CD4-positive, alpha-beta T cell treated with Interferon gamma for 1 hour (primary cell): ENCODE data around the gene CHADL.
"Not testable (repeated sequence)": the region's sequence is repeated elsewhere in the genome, so short reads cannot be mapped to it uniquely, and the experiment has no call there.

Source experiments
- DNase-seq: peaks from one replicate; pipeline ENCODE4 v3.0.0-alpha.2; 2020

The CHADL gene

GRCh38 chr22:41240377-41241132 is at the start of gene CHADL:
TSS of gene CHADL (minus strand) at chr22:41240931. CDS start at chr22:41240881, 50 bp downstream.
- DNase-seq = no peak

DNA sequence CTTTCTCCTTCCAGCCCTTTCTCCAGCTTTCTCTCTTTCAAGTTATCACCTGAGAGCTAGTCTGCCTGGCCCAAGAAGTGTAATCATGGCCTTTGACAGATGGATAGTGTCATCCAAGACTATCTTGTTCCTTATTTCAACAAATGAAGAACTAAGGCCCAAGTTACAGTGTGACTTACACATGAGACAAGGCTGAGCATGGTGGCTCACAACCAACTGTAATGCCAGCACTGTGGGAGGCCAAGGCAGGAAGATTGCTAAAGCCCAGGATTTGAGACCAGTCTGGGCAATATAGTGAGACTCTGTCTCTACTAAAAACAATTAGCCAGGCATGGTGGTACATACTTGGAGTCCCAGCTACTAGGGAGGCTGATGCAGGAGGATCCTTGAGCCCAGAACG is 48.9 kb upstream of the CHADL start:
- no peak for DNase-seq

DNA sequence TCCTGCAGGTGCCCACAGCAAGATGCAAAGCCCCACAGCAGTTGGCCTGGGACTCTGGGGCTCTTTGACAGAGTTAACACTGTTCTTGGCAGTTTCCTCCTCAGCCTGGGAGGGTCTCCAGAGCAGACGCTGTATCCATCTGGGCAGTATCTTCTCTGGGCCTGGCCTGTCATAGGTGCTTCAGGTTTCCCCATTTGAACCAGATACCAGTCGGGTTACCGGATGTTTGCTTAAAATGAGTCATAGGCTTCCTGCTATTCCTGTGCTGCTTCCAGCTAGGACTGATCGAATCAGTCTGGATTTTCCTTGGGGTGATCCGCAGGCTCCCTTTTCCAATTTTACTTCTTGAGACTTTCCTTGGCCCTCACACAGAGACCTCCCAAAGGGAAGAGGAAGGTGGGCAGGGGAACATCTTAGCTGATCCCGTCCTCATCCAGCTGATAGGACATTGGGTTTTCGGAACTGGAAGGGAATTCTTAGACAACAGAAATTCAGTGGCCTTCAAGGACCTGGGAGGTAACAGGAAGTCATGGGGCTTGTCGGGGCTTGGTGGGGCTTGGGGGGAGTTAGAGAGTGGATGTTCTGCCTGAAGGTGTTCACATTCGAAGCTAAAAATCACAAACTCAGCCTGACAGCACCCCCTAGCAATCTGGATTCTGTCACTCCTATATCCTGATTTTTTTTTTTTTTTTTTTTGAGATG is 47.7 kb upstream of the CHADL start:
- DNase-seq = no peak

DNA sequence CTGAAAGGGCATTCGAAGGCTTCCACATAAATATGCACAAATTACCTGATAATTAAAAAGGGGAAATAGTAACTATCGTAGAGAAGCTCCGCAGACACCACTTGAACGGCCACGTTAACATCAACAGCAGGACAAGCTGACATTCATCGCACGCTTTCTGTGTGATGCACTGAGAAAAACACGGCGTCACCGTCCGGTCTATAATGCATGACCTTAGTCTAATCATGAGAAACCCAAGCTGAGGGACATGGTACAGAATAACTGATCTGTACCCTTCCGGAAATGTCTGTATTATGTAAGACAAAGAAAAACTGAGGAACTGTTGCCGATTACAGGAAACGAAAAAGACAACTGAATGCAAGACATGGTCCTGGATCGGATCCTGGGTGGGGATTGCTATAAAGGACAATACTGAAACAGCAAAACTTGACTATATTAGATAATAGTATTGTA is 45.9 kb upstream of the CHADL start:
- DNase-seq = peak; percentile 59

- peak; percentile 98 for DNase-seq
These were observed 45.3 kb upstream of the CHADL start, which contains the start of gene RANGAP1 for GRCh38 chr22:41285820-41286638. TSS of gene RANGAP1 (minus strand) at chr22:41286187. CDS start at chr22:41281044, 5,143 bp downstream.

- DNase-seq = peak; percentile 81
These were observed 44.7 kb upstream of the CHADL start for GRCh38 chr22:41285441-41285819.

DNA sequence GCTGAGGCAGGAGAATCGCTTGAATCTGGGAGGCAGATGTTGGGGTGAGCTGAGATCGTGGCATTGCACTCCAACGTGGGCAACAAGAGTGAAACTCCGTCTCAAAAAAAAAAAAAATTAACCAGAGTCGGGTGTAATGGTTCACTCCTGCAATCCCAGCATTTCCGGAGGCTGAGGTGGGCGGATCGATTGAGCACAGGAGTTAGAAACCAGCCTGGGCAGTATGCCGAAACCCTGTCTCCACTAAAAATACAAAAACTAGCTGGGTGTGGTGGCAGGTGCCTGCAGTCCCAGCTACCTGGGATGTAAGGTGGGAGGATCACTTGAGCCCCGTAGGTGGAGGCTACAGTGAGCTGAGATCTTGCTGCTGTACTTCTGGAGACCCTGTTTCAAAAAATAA is 43.7 kb upstream of the CHADL start:
- no peak for DNase-seq

GRCh38 chr22:41280854-41281253 is 40.1 kb upstream of the CHADL start:
- DNase-seq = no peak

DNA sequence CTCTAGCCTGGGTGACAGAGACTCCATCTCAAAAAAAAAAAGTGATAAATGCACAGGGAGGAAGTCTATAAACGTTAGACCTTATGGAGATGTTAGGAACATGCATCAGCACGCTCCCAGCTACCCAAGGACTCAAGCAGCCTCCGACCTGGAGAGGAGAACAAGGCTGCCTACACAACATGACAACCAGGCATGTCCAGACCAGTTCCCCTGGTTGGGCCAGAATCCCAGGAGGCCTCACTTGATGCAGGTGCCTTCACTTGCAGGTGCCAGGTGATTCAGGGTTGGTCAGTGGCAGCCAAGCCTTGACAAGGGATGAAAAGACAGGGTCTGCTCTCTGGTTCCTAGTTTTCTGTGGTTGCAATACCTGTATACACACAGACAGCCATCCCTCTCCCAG is 39.3 kb upstream of the CHADL start:
- DNase-seq = no peak

DNA sequence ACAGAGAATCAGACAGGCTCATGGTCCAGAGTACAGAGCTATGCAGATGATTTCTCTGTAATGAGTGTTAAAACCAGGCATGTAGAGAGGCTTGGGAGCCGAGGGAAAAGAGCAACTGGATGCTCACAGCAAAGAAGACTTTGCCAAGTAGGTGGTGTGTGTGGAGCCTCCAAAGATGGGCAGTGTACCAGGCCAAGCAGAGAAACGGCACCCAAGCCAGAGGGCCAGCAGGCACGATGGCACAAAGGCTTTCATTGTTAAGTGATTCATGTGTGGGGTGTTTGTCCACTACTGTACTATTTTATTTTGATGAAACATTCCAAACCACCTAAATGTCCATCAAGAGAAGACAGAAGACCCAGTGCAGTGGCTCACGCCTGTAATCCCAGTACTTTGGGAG is 34.1 kb upstream of the CHADL start:
- DNase-seq = no peak

GRCh38 chr22:41273128-41273527 is 32.4 kb upstream of the CHADL start:
- no peak for DNase-seq

DNA sequence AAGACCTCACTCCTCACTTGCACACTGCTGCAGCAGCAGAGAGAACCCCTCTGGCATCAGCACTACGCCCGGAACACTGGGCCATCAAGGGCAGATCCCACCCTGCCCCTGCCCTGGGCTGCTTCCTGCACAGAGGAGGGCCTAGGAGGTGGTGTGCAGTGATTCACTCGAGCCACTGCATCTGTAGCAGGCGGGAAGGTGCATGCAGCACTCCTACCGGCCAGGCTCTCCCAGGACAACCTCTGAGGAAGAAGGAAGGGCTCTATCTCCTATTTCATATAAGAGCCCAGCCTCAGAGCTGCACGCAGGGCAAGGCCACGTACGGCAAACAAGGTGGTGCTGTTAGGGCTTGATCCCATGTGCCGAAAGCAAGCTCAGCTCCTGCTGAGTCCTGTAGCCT is 31.1 kb upstream of the CHADL start:
- DNase-seq = no peak

DNA sequence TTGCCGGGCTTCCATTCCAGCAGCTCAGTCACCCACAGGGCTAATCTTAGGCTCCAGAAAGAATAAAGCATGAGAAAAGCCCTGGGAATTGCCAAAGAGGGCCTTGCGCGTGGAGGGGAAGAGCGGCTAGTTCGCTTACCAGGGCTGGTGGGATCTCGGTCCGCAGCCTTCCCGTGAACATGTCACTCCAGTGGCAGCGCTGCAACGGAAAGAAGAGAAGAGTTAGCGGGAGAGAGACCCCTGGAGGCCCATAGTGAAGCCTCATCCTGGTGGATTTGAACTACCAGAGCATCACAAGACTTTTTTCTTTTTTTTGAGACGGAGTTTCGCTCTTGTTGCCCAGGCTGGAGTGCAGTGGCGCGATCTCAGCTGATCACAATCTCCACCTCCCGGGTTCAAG is 27.2 kb upstream of the CHADL start:
- no peak for DNase-seq

DNA sequence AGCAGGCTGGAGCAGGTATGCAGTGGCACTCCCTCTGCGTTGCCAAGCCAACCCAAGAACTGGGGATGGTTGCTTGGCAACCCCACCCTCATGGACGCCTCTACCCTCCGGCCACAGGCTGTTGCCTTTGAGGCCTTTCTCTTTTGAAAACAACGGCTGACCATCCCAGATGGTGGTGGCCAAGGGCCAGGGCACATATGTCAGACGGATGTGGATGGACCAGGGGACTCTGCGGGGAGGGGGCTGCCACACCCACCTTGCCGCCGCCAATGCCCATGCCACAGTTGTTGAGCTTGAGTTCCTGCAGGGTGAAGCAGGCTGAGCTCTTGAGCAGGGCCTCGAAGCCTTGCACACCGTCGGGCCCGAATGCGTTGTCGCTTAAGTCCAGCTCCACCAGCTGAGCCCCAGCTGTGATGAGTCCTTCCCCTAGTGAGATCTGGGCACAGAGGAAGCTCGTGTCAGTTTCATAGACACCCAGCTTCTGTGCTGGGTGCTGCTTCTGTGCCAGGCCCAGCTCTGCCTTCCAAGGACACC is 23.7 kb upstream of the CHADL start:
- no peak for DNase-seq

DNA sequence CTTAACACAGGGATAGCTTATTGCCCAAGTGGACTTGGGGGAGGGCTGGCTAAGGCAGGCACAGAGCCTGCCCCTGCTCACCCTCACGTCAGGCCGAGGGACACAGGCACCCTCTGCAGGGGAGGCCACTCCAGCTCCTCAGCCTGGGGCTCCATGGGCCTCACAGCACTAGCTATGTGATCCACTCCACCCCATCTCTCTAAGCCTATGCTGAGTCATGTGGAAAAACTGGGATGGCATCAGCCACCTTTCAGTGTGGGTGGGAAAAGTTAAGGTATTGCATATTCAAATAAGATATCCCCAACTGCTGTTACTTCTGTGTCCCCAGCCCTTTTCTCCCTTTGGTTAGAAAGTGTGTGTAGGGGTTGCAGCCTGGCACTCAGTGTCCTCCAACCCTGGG is 23.0 kb upstream of the CHADL start:
- no peak for DNase-seq

DNA sequence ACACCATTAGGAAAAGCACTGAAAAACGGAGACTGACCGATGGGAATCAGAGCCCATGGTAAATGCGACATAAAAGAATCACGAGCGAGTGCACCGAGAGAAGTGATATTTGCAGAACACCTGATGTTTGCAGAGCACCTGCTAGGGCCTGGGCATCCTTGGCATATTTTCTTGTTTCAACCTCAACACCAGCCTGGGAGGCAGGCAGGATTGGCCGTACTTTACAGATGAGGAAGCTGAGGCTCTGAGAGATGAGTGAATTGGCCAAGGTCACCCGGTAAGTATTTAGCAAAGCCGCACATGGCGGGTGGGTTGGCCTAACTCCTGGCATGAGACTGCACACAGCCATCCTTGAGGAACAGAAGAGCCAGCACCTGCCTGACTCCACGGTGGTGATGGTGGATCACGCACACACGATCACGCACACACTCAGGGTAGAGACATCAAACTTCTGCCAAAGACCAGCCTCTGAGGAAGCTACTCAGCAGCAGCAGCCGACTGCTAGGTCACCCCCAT is 21.6 kb upstream of the CHADL start:
- DNase-seq = no peak

DNA sequence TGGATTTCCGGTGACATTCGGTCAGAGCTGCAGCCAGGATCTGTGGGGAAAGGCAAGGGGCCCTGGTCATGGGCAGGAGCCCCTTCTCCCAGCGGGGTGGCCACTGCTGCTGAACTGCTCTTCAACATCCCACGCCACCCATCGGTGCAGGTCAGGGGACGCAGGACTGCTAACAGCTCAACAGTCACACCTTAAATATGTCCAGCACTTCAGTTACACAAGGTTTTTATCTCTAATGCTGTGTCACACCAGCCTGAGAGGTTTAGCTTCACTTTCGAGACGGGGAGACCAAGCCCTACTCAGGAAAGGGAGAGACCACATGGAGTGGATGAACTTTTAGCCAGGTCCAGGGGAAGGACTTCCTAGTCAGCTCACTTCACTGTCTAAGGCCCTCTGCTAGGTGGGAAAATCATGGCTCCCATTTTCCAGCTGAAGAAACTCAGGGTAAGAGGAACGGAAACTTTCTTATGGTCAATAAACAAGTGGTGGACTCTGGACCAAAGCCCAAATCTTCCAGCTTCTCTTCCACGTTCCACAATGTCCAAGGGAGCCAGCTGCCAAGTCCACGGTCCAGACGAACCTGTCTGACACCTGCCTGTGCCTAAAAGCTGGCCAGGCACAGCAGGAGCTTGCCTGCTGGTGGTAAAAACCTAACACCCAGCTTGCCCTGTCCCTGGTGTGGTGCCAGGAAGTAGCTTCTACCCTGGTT is 21.0 kb upstream of the CHADL start:
- DNase-seq = no peak

DNA sequence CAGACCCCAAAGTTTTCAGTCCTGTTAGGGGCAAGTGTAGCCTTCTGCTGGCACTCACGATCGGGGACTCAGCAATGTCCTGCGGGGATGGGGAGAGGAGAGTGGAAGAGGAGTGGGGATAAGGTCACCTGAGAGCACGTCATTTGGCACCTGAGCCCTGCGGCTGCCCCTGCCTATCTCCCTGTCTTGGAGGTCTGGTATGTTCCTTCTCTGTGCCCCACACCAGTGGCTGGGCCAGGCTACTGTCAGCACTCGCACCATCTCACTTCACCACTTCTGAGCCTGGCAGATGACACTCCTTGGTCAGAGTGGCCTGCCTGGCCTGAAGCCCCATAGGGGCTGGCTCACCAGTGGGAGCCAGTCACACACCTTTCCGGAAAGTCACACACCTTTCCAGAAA is 20.1 kb upstream of the CHADL start:
- DNase-seq = no peak

- DNase-seq = not testable (repeated sequence)
These were observed 19.0 kb upstream of the CHADL start for GRCh38 chr22:41259756-41260155.

DNA sequence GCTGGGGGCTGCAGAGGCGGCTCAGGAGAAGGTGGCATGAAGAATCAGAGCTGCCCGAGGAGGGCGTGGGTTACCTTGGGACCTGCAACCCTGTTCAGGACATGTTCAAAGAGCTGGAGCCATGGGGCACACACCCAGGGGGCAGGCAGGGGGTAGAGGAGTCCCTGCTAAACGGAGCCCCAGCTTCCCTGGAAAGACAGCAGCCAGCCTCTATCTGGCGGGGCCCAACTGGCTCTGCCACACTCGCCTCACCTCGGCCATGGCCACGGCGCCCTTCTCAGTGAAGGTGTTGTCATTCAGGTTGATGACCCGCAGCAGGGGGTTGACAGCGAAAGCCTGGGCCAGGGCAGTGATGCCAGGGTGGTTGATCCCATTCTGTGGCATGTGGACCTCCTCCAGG is 17.0 kb upstream of the CHADL start:
- DNase-seq = no peak

DNA sequence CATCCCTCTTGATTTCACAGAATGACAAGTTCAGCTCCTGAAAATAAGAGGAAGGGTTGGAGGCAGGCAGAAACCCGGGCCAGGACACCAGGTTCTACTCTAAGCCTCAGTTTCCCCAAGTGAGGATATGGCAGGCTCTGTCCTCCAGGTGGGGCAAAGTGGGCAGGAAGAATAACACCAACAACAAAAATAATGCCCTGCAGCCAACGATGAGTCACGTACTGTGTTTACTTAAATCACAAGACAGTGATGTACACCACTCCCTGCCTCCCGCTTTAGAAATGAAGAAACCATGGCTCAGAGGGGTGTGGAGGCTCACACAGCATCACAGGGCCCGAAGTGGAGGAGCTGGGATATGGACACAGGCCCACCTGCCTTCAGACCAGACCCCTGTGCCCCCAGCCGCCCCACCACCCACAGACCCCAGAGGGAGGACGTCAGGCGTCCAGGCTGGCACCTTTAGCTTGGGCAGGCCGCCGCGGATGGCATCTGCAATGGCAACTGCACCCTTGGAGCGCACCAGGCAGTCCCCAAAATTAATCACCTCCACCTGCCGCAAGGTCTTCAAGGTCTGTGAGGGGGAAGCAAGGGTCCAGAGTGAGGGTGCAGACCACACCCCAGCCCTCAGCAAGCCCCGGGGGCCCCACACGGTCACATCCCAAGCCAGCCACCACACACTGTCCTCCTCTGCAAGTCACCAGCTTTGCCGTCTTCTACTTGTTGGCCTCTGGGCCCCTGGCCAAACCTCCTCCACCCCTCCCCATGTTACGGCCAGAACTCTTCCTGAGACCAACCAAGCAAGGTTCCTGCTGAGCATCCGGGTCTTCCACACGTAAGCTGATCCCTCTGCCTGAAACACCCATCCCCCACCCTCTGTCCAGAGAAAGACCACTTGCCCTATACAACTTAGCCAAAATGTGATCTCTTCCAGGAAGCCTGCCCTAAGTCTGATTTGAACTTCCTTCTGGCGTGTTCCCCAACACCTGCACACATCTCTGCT is 15.8 kb upstream of the CHADL start:
- DNase-seq = no peak
